Ascending aorta (tissue), 2 donors: ENCODE measurements around the gene ATP5F1D. TPM values are rescaled to one million over a fixed set of nuclear protein-coding genes. Genes with fewer than 3 reads are reported as not detected.

ENCODE experiments used
- DNase-seq, 2 donors: peaks; one replicate each; pipeline ENCODE4 v3.0.0-alpha.2; 2019; ENCODE audit warnings: low spot score in 2 of 2
- H3K27ac ChIP-seq, 2 donors: fragments of 200-600 bp; sonication (generic); one replicate each; pipeline ENCODE4 v1.5.1; 2016 to 2017; ENCODE audit warnings: mild to moderate bottlenecking in 1 of 2
- H3K27me3 ChIP-seq: fragments of 200-600 bp; sonication (generic); one replicate; pipeline ENCODE4 v1.5.1; 2017
- H3K36me3 ChIP-seq, 2 donors: fragments of 200-600 bp; sonication (generic); one replicate each; pipeline ENCODE4 v1.5.1; 2016
- H3K4me1 ChIP-seq, 2 donors: fragments of 200-600 bp; sonication (generic); one replicate each; pipeline ENCODE4 v1.5.1; 2016 to 2017; ENCODE audit warnings: mild to moderate bottlenecking in 1 of 2
- H3K4me3 ChIP-seq, 2 donors: fragments of 200-600 bp; sonication (generic); one replicate each; pipeline ENCODE4 v1.5.1; 2016 to 2017; ENCODE audit warnings: mild to moderate bottlenecking in 1 of 2
- H3K9me3 ChIP-seq, 2 donors: fragments of 200-600 bp; sonication (generic); one replicate each; pipeline ENCODE4 v1.5.1; 2016
- intact Hi-C: fragments of 100-400 bp; cut with DNase I; formaldehyde crosslinking; loops from one replicate; pipeline ENCODE4 v1.15.1; 2023
- total RNA-seq: library from RNA; depleted of rRNA; stranded (reverse); fragments of >200 nt; gene quantifications from one replicate; pipeline ENCODE4 v1.1.0, GENCODE V29; 2016
- TF ChIP-seq, protein P1 (sequence below), 3 experiments: fragments of 200-600 bp in 2 of 3; fragments of 450-650 bp in 1 of 3; sonication (generic) in 2 of 3; IDR thresholded peaks; one replicate each; pipeline ENCODE4 v1.5.1; 2016 to 2019; ENCODE audit warnings: antibody characterized with exemption in 3 of 3, mild to moderate bottlenecking in 1 of 3, moderate library complexity in 1 of 3

The ATP5F1D gene
- total RNA-seq, 1 donor from 2014 or later: 232 TPM

GRCh38 chr19:1223018-1223855 lies 18.3 kb upstream of the ATP5F1D start:
- DNase-seq: no peak
- peaks cover 68 to 77% of the 10 kb centered on the region in 2 donors for H3K36me3 ChIP-seq
- no peak overlapping the region for H3K4me3 ChIP-seq
- TF ChIP-seq, protein P1, sequence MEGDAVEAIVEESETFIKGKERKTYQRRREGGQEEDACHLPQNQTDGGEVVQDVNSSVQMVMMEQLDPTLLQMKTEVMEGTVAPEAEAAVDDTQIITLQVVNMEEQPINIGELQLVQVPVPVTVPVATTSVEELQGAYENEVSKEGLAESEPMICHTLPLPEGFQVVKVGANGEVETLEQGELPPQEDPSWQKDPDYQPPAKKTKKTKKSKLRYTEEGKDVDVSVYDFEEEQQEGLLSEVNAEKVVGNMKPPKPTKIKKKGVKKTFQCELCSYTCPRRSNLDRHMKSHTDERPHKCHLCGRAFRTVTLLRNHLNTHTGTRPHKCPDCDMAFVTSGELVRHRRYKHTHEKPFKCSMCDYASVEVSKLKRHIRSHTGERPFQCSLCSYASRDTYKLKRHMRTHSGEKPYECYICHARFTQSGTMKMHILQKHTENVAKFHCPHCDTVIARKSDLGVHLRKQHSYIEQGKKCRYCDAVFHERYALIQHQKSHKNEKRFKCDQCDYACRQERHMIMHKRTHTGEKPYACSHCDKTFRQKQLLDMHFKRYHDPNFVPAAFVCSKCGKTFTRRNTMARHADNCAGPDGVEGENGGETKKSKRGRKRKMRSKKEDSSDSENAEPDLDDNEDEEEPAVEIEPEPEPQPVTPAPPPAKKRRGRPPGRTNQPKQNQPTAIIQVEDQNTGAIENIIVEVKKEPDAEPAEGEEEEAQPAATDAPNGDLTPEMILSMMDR (IDR thresholded peaks at IDR 0.05): peak in 2 of 3 experiments; percentile 27 to 32
- no peaks in the 10 kb centered on the region for H3K27me3 ChIP-seq
- H3K4me1 ChIP-seq: peaks cover 6 to 18% of the 10 kb centered on the region in 2 donors
- H3K9me3 ChIP-seq: no peaks in the 10 kb centered on the region
- no peak overlapping the region for H3K27ac ChIP-seq
- intact Hi-C loops: no loop called here

DNA sequence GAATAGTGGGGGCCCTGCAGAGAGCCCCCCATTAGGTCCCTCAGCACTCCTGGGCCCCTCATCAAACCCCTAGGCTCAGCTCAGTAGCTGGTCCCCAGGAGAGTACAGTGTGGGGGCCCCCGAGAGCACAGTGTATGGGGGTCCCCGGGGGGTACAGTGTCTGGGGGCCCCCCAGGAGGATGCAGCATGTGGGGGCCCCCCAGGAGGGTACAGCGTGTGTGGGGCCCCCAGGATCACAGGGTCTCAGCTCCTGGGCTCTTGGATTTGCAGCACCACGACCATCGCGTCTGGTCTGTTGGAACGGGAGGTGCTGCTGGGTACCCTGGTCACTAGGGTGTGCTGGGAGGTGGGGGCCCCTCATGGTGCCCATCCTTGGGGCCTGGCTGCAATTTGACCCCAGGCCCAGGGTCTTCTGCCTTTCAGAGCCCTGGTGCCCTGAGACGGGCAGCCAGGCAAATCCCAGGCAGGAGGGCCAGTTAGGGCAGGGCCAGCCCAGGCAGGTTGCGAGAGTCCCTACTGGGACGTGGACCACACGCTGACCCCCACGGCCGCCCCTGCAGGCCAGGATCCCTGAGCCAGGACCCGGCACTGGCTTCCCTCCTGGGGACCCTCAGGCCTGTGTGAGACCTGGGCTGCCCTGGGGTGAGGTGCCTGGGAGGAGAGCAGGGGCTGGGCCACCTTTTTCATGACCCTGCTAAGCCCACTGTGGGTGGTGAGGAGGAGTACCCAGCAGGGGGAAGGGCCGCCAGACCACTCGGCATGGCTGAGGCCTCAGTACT lies 17.3 kb upstream of the ATP5F1D start:
- intact Hi-C loops: no loop called here
- Histone ChIP-seq H3K27ac (no peak overlapping the region), H3K36me3 (peaks cover 68 to 77% of the 10 kb centered on the region in 2 donors), H3K27me3 (no peaks in the 10 kb centered on the region), H3K4me1 (peaks cover 6 to 15% of the 10 kb centered on the region in 2 donors), H3K4me3 (no peak overlapping the region), H3K9me3 (no peaks in the 10 kb centered on the region)
- TF ChIP-seq, protein P1 (IDR thresholded peaks at IDR 0.05): no peak
- DNase-seq: no peak

- intact Hi-C loops: no loop called here
- no peaks in the 10 kb centered on the region for H3K9me3 ChIP-seq
- no peak for DNase-seq
- peaks cover 6 to 15% of the 10 kb centered on the region in 2 donors for H3K4me1 ChIP-seq
- no peak overlapping the region for H3K4me3 ChIP-seq
- TF ChIP-seq, protein P1 (IDR thresholded peaks at IDR 0.05): no peak
- peaks cover 67 to 76% of the 10 kb centered on the region in 2 donors for H3K36me3 ChIP-seq
- H3K27me3 ChIP-seq: no peaks in the 10 kb centered on the region
- no peak overlapping the region for H3K27ac ChIP-seq
Observed at GRCh38 chr19:1224847-1225246, 16.7 kb upstream of the ATP5F1D start.

GRCh38 chr19:1225440-1226226 lies 15.9 kb upstream of the ATP5F1D start:
- Histone ChIP-seq H3K27ac (no peak overlapping the region), H3K4me3 (no peak overlapping the region), H3K36me3 (peaks cover 59 to 68% of the 10 kb centered on the region in 2 donors), H3K9me3 (no peaks in the 10 kb centered on the region), H3K27me3 (no peaks in the 10 kb centered on the region), H3K4me1 (peaks cover 6 to 13% of the 10 kb centered on the region in 2 donors)
- TF ChIP-seq, protein P1 (IDR thresholded peaks at IDR 0.05): no peak
- DNase-seq: no peak
- intact Hi-C loops: no loop called here

GRCh38 chr19:1226227-1226518 lies 15.4 kb upstream of the ATP5F1D start:
- no peak overlapping the region for H3K27ac ChIP-seq
- H3K4me3 ChIP-seq: no peak overlapping the region
- H3K27me3 ChIP-seq: no peaks in the 10 kb centered on the region
- H3K9me3 ChIP-seq: no peaks in the 10 kb centered on the region
- TF ChIP-seq, protein P1 (IDR thresholded peaks at IDR 0.05): no peak
- DNase-seq: no peak
- peaks cover 6 to 13% of the 10 kb centered on the region in 2 donors for H3K4me1 ChIP-seq
- H3K36me3 ChIP-seq: peaks cover 54 to 63% of the 10 kb centered on the region in 2 donors
- intact Hi-C loops: no loop called here
